DMS114 treated with DMSO at 0.1 percent for 48 hours (cell line): ENCODE results near the gene LAMA5.

ENCODE experiments used
- DNase-seq: peaks from one replicate; lab custom pipeline; 2025; ENCODE audit not compliant: unreplicated experiment; lab: John Stamatoyannopoulos, UW

Gene LAMA5

GRCh38 chr20:62329389-62330377 lies 37.4 kb downstream of the LAMA5 start:
- DNase-seq: no peak

GRCh38 chr20:62328684-62329388 lies 38.3 kb downstream of the LAMA5 start:
- DNase-seq: no peak

GRCh38 chr20:62327726-62328495 lies 39.2 kb downstream of the LAMA5 start:
- no peak for DNase-seq

GRCh38 chr20:62326959-62327725 lies 40.0 kb downstream of the LAMA5 start:
- DNase-seq: no peak

GRCh38 chr20:62326559-62326958 lies 40.6 kb downstream of the LAMA5 start:
- DNase-seq: no peak

- DNase-seq: no peak
Observed at GRCh38 chr20:62325172-62325905, 41.8 kb downstream of the LAMA5 start.

GRCh38 chr20:62323980-62324906 lies 42.9 kb downstream of the LAMA5 start:
- no peak for DNase-seq

GRCh38 chr20:62323146-62323979 lies 43.7 kb downstream of the LAMA5 start:
- DNase-seq: no peak

- DNase-seq: no peak
Observed at GRCh38 chr20:62322492-62323041, 44.5 kb downstream of the LAMA5 start.

- no peak for DNase-seq
Observed at GRCh38 chr20:62321975-62322374, 45.1 kb downstream of the LAMA5 start.

GRCh38 chr20:62321521-62321948 lies 45.6 kb downstream of the LAMA5 start:
- no peak for DNase-seq

GRCh38 chr20:62320581-62321354 lies 46.3 kb downstream of the LAMA5 start:
- no peak for DNase-seq

- DNase-seq: no peak
Observed at GRCh38 chr20:62319346-62319909, 47.7 kb downstream of the LAMA5 start.

GRCh38 chr20:62318400-62319345 lies 48.4 kb downstream of the LAMA5 start:
- DNase-seq: no peak

GRCh38 chr20:62317167-62317655 lies 49.9 kb downstream of the LAMA5 start:
- DNase-seq: no peak
